ENCODE measurements around the gene SAA1.
"Not testable (repeated sequence)": the region's sequence is repeated elsewhere in the genome, so short reads cannot be mapped to it uniquely, and the experiment has no call there.

DNA sequence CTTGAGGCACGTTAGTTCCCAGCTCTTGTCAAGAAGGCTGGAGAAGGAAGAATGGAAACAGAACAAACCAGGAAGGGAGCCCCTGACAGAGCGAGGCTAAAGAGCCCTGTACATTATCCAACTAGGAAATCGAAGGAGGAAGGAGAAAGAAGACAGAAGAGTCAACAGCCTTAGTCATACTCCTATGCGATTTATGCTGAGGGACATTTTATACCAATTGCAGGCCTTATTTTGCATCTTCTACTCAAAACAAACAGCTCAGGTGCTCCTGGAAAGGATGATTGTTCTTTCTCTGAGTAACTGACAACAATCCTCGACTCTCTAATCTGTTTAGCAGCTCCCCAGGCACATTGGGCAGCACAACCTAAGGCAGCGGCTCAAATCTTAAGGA is 18.9 kb upstream of the SAA1 start:
- TF ChIP-seq, protein P1, sequence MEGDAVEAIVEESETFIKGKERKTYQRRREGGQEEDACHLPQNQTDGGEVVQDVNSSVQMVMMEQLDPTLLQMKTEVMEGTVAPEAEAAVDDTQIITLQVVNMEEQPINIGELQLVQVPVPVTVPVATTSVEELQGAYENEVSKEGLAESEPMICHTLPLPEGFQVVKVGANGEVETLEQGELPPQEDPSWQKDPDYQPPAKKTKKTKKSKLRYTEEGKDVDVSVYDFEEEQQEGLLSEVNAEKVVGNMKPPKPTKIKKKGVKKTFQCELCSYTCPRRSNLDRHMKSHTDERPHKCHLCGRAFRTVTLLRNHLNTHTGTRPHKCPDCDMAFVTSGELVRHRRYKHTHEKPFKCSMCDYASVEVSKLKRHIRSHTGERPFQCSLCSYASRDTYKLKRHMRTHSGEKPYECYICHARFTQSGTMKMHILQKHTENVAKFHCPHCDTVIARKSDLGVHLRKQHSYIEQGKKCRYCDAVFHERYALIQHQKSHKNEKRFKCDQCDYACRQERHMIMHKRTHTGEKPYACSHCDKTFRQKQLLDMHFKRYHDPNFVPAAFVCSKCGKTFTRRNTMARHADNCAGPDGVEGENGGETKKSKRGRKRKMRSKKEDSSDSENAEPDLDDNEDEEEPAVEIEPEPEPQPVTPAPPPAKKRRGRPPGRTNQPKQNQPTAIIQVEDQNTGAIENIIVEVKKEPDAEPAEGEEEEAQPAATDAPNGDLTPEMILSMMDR (IDR thresholded peaks at IDR 0.05) = not testable (repeated sequence)
- not testable (repeated sequence) for TF ChIP-seq POLR2A (IDR thresholded peaks at IDR 0.05)
